Upper lobe of left lung (tissue), 4 donors: Measurements from ENCODE around the gene CHST8.

Experiments
- EP300 ChIP-seq, 4 donors: sonication (generic); formaldehyde crosslinking; IDR thresholded peaks; one replicate each; pipeline ENCODE4 v1.5.1; 2017; ENCODE audit warnings: antibody characterized with exemption in 4 of 4, control low read depth in 2 of 4
- POLR2A ChIP-seq, 4 donors: fragments of 450-650 bp; IDR thresholded peaks; one replicate each; pipeline ENCODE4 v1.5.1; 2016 to 2017; ENCODE audit warnings: antibody characterized with exemption in 4 of 4, mild to moderate bottlenecking in 2 of 4
- TF ChIP-seq, protein P1 (sequence below), 6 experiments: fragments of 450-650 bp in 4 of 6; fragments of 200-600 bp in 2 of 6; sonication (generic) in 2 of 6; IDR thresholded peaks; one replicate each; pipeline ENCODE4 v1.5.1; 2016 to 2019; ENCODE audit warnings: antibody characterized with exemption in 6 of 6

GRCh38 chr19:33688171-33688992 lies 66.6 kb downstream of the CHST8 start:
- TF ChIP-seq EP300 (IDR thresholded peaks at IDR 0.05) (no peak), POLR2A (IDR thresholded peaks at IDR 0.05) (no peak)
- TF ChIP-seq, protein P1, sequence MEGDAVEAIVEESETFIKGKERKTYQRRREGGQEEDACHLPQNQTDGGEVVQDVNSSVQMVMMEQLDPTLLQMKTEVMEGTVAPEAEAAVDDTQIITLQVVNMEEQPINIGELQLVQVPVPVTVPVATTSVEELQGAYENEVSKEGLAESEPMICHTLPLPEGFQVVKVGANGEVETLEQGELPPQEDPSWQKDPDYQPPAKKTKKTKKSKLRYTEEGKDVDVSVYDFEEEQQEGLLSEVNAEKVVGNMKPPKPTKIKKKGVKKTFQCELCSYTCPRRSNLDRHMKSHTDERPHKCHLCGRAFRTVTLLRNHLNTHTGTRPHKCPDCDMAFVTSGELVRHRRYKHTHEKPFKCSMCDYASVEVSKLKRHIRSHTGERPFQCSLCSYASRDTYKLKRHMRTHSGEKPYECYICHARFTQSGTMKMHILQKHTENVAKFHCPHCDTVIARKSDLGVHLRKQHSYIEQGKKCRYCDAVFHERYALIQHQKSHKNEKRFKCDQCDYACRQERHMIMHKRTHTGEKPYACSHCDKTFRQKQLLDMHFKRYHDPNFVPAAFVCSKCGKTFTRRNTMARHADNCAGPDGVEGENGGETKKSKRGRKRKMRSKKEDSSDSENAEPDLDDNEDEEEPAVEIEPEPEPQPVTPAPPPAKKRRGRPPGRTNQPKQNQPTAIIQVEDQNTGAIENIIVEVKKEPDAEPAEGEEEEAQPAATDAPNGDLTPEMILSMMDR (IDR thresholded peaks at IDR 0.05), result no peak
